LoVo (cell line): ENCODE data around the gene KRT39.
A peak's percentile ranks its signal among the peaks of the same experiment; 100 is the strongest.

Source experiments
- DNase-seq: peaks from one replicate; pipeline ENCODE4 v3.0.0-alpha.2; 2016; ENCODE audit warnings: low spot score

KRT39 gene

DNA sequence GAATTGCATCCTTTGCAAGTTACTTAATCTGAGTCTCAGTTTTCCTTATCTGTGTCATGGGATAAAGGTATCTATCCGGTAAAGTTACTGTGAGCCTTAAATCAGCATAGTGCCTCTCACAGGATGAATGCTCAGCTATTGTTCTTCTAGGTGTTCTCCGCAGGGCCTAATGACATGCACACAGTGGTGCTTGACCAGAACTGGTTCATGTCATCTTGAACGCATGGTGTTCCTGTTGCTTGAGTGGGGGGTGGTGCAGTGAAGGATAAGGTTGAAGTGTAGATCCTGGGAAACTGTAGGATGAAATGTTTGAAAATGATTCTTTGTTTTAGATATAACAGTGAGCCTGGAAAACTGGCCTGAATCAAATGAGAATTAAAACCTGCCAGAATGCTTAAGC is 13.4 kb upstream of the KRT39 start:
- no peak for DNase-seq

DNA sequence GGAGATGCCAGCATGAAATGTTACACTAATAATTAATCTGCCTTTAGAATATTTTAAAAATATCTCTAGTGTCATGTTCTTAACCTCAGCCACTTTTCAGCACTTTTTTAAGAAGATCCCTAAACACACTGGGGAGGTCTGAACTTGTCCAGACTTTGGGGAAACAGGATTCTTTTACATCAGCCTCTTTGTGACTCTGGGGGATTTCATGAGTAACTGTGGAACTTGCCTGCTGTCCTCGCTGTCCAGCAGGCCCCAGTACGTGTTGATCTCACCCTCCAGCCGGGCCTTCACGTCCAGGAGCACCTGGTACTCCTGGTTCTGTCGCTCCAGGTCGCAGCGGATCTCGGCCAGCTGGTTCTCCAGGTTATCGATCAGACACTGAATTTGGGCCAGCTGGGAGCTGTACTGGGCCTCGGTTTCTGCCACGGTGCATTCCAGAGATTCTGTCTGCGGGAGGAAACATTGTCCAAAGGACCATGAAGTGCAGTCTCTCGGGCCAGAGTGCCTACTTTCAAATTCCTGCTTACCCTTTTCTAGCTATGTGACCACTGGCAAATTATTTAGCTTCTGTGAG is 11.9 kb upstream of the KRT39 start:
- no peak for DNase-seq

DNA sequence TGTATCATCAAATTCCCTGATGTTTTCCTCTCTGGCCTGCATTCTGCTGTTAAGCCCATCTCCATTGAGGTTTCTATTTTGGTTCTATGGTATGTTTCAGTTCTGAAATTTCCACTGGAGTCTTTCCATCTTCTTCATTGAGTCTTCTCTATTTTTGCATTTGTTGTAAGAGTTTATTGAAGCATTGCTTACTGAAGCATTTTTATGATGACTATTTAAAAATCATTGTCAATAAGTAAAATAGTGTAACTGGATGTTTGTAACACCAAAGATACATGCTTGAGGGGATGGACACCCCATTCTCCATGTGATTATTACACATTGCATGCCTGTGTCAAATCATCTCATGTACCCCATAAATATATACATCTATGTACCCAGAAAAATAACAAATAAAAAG is 8.8 kb upstream of the KRT39 start:
- no peak for DNase-seq

DNA sequence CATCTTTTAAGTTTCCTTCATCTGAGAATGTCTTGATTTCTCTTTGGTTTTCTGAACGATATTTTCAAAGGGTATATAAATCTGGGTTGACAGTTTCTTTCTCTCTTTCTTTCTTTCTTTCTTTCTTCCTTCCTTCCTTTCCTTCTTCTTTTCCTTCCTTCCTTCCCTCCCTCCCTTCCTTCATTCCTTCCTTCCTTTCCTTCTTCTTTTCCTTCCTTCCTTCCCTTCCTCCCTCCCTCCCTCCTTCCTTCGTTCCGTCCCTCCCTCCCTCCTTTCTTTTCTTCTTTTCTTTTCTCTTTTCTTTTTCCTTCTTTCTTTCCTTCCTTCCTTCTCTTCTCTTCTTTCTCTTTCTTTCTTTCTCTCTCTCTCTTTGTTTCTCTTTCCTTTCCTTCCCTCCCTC is 7.6 kb upstream of the KRT39 start:
- DNase-seq: no peak

DNA sequence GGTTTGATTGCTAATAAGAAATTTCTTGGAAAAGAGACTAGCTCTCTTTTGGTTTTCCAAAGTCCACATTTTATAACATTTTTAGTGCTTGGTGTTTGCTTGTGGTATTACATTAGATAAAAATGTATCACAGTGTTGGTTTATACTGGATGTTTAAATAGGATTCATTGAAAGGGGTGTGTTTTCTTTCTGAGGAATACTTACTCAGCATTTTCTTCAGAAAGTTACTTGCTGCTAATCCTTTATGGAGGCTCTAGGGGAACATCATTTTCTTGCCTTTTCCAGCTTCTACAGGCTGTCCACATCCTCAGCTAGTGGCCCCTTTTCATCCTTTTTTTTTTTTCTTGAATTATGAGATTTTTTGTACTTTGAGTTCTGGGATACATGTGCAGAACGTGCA is 834 bp upstream of the KRT39 start:
- DNase-seq: no peak

DNA sequence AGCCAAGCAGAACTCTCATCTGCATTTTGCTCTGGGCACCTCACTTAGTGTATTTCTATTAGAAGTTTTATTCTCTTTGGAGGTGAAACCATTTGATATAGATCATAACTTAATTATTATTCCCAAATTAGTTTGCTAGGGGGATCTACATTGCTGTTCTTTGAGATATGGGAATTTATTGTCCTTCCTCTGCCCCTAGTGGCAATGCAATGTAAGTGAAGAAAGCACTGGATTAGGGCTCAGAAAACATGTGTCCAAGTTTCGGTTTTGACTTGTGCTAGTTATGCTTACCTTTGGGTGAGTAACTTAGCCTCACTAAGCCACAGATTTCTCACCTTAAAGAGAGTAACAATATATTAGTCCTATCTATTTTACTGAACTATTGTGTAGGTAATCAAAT is 2.9 kb downstream of the KRT39 start:
- peak; percentile 62 for DNase-seq

DNA sequence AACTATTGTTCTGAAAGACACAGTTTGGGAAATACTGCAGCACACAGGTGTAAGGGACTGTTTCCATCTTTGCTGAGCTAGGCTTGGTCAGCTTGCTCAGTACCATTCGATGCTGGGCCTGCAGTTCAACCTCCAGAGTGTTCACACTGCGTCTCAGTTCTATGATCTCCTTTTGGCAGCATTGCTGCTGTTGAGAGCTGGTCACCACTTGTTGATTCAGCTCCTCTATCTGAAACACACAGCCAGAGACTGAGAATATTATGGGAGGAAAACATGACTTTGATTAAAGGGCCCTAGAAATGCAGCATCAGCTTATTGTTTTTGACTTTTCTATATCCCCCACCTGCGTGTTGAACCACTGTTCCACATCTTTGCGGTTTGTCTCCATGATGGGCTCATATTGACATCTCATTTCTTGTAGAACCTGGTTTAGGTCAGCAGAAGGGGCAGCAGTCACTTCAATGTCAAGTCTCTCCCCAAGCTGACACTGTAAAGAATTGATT is 4.6 kb downstream of the KRT39 start:
- no peak for DNase-seq

DNA sequence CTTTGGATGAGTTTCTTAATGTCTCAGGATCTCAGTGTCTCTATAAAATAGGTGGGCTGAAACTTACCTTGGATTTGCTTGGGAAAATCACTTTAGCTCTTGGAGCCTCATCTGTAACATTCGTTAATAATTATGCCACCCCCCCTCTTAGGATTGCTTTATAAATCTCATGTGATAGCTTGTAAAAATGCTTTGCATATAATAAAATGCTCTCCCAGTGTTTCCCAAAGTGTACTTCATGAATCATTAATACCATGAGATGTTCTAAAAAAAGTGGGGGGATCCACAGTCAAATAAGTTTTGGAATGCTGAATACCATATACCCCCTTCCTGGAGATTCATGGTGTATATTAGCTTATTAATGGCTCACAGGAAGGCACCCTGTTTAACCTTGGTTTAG is 5.2 kb downstream of the KRT39 start:
- no peak for DNase-seq

DNA sequence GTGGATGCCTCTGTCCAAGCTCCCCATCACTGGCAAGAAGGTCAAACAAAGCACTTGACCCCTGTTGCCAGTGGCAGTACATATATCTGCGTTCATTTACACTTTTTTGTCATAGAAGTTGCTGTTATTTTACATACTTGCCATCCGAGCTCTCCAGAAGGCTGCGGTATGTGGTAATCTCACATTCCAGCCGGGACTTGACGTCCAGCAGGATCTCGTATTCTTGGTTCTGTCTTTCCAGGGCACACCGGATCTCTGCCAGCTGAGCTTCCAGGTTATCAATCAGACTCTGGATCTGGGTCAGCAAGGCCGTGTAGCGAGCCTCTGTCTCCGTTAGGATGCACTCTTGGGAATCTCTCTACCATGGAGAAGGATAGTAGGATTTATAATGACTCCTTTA is 6.6 kb downstream of the KRT39 start:
- DNase-seq: no peak

DNA sequence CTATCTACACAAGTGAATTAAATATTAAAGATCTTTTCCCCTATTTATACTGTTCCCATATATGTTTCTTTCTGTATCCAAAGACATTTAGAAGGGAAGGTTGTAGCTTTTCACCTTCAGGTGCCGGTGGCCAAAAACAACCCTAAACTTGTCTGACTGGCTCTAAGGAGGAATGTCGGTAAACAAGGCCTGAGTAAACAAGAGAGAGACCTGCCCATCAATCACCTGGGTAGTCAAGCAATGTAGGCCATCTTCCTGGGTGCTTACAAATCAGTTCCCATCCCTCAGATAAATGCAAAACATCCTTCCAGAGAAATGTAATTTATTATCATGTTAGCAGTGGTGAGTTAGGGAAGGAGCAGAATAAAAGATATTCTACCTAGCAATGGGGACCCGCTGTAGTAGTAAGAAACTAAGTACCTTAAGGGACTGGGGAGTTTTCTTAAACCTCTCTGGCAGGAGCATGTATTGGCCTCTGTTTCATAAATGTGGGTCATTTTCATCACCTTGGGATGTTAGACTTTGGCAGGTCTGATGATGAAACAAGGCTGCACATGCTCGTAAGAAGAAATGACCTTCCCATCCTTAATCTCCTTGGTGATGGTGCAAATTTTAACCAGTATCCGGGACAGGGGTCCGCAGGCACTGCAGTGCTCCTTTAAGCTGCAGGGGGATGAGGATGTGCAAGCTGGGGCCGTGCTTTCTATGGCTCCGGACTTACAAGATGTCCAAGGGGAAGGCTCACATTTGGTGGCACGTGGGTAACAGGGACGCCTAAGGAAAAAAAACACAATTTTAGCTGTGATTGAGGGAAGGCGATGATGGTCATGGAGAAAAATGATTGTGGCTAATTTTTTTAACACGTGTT is 8.4 kb downstream of the KRT39 start:
- peak; percentile 40 for DNase-seq

DNA sequence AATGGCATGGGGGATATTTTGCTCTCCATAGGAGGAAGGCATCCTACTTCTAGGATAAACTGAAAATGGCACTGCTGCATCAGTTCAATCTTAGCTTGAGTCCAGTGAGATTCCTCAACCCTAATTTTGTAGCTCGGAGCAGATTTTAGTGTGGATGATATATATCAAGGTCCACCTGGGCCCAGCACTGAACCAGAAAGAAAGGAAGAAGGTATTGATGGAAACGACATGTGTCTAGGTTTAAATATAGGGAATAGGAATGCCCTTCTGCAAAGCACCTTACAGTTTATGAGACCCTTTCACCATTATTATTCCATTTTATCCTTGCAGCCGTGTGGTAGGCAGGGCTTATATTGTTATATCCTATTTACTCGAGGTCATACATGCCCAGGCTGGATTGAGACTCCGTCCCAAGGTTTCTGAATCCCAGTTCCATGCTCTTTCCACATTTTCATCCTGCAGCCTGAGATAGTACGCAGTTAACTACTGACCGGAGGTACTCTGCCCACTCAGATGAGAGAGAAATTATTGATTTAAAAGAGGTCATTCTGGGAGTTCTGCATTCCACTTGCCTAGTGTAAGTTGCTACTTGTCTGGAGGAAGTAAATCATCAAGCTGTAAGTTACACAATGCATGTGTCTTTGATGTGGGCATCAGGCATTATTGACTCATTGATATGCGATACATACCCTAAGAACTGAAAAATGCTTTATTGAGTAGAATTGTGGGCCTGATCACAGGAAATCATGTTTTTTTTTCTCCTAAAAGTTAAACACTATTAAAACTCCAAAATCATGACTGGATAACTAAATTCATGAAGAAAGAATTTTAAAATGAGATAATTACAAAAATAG is 10.1 kb downstream of the KRT39 start:
- DNase-seq: no peak

DNA sequence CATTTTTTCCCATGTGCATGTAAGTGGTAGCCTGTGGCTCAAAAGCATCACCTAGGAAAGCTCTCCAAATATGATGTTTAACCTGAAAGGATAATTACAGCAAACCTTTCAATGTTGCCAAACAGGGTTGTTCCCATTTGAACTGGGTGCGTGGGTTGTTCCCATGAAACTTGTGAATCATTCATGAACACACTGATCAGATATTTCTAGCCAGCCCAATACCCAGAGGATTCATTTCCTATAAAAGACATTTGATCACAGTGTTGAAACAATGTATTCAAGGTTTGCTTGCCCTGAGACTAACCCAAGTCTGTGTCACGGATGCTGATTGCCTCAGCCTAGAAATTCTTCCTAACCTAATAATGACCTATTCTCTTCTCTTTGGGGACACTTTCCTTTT is 12.9 kb downstream of the KRT39 start:
- DNase-seq: no peak

DNA sequence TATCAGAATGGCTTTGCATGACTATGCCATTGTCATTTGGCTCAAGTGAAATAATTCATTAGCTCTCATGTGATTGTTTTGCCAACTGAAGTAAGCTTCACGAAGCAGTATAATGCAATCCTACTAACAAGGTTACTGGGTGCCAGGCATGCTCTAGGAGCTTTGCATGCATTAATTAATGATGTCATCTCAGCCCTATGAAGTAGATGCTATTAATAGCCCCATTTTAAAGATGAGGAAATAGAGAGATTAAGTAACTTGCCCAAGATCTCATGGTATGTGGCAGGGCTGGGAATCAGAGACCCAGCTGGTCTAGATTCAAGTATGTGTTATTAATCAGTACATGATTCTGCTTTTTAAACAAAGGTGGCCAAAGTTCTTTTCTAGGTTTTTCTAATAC is 14.1 kb downstream of the KRT39 start:
- no peak for DNase-seq

DNA sequence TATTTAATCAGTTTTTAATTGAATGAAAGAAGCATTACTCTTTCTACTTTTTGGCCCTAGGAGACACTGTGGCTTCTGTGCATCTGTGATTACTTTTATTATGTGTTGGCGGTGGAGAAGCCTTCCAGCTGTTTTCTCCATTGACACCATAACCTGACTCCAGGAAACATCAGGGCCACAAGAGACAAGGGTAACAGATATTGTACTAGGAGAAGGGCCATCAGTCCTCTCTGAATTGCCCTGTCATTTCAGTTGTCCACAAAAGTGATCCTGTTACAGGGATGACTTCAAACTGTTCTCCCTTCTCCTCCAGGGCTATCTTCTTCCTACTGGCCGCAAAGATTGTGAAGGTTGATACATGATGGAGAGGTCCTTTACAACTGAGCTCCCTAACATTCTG is 14.6 kb downstream of the KRT39 start:
- DNase-seq: no peak

DNA sequence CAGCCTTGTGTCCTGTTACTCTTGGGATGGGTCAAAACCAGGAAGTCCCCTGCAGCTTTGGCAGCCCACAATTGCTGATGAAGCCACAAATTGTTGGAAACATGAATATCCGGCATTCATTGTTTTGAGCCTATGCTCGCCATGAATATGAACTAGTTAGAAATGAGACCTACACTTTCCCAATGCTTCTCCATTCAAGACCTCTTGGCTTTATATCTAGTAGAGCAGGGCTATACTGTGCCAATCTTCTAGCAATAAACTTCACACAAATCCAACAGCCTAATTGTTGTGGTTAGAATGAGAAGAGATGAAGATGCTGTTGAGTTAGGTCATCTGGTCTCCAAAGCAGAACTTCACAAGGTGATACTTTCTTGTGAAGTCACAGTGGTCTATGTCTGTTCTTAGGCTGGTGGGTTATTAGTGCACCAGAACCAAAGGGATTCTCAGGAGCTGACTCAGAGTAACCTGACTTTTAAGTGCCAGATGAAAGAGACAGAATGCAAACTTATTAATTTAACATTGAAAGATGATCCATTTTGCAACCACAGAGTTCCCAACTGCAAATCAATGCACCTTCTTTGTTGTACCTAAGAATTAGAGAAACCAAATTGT is 15.6 kb downstream of the KRT39 start:
- DNase-seq: peak; percentile 13

DNA sequence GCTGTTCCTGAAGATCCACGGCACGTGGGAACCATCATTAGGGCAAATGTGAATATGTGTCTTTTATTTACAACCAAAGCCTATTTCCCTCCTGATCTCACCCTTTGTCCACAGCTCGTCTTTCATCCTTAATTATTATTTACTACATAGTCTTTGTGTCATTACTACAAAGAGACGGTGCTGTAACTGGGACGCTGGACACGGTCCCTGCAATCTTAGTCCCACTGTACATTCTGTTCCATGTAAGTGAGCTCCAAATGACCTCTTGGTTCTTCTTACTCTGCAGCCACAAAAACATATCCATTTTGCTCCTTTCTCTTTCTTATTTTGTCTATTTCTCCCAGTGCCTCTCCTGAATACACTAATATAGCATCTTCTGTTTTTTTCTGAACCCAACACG is 16.6 kb downstream of the KRT39 start:
- DNase-seq: no peak

DNA sequence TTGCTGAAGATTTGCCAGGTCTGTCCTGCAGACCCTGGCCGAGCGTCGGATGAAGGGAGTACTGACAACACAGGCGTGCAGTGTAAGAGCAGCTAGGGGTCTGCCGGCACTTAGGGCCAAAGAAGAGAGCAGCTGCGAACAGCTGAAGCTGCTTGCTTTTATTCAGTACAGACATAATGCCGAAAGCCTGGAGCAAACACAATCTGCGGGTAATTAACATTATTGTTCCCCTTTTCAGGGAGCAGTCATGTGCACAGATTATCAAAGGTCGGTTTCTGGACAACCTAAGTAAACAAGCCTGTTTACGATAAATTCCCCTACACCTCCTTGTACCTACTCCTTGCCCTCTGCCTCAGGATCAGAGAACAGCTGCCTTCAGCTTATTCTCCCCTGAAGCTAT is 17.3 kb downstream of the KRT39 start:
- DNase-seq: no peak

DNA sequence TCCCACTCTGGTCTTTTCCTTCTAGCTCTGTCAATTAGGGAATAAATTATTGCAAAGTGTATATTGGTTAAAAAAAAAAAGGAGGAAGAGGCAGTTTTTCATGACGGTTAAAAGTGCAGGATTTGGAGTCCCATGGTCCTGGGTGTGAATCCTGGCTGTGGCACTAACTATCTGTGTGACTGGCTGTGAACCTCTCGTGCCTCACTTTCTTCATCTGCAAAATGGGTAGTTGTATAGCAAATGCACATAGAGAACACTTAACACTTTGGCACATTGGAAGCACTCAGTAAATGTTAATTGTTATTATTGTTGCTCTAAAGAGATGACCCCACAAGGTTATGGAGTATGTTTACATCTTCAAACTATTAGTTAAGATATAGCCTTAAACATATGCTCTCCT is 18.8 kb downstream of the KRT39 start:
- DNase-seq: no peak

DNA sequence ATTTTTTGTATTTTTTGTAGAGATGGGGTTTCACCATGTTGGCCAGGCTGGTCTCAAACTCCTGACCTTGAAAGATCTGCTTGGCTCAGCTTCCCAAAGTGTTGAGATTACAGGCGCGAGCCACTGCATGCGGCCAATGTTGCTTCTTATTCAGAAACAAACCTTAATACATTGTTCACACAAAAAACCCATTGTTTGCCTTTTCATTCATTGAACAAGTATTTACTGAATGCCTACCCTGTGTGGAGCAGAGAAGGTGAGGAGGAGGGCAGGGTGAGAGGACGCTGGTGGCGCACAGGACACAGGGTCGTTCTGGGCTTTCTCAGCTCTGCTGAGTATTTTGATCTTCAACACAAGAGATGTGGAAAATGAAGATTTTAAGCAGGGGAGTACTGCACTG is 21.3 kb downstream of the KRT39 start:
- no peak for DNase-seq

DNA sequence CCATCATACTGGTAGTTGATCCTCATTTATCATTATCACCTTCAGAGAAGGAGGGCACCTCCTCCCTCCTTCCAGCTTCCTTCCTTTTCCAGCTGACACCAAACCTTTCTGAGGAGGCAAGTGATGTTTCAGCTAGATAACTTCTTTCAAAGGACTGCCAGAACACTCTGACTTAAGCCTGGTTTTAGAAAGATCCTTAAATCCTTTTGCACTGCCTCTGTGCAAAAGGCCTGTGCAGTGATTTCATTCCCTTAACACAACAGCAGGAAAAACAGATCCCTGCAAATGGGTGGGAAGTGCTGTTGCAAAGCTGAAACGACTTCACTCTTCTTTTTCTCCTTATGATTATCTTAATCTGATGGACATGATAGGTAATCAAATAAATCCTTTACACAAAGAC is 22.2 kb downstream of the KRT39 start:
- DNase-seq: no peak

DNA sequence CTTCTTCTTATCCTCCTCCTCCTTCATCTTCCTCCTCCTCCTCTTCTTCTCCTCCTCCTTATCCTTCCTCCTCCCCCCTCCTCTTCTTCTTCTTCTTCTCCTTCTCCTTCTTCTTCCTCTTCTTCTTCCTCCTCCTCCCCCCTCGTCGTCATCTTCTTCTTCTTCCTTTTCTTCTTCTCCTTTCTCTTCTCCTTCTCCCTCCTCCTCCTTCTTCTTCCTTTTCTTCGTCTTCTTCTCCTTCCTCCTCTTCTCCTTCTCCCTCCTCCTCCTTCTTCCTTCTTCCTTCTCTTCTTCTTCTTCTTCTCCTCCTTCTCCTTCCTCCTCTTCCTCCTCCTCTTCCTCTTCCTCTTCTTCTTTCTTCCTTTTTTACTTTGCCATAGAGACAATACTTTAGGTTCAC is 24.2 kb downstream of the KRT39 start:
- DNase-seq: no peak

DNA sequence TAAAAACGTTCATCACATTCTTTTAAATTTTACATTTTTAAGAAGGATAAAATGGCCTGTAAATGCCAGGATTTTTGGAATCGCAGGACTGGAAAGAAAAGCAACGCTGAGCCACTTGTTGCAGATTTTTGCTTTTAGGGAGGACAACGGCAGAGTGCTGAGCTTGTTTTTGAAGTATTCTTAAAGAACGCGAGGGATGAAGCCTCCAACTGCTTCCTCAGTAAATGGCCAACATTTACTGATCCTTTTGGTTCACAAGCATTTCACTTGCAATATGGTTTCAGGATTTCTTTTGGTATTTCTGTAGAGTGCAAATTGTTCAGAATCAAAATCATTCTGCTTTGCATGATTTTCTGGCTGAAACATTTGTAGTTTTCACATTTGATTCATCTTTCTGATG is 26.5 kb downstream of the KRT39 start:
- no peak for DNase-seq
